DMS53 (cell line): ENCODE results near the gene ACBD6.

Source experiments
- DNase-seq: peaks from one replicate; lab custom pipeline; 2025; lab: John Stamatoyannopoulos, UW

The ACBD6 gene

GRCh38 chr1:180269645-180270529, 232.5 kb downstream of the ACBD6 start:
- peak; percentile 67 for DNase-seq

GRCh38 chr1:180268556-180269075, 233.8 kb downstream of the ACBD6 start:
- DNase-seq, result no peak

GRCh38 chr1:180267761-180268555, 234.4 kb downstream of the ACBD6 start:
- no peak for DNase-seq

- DNase-seq, result no peak
Observed at GRCh38 chr1:180267211-180267561, 235.2 kb downstream of the ACBD6 start.

GRCh38 chr1:180266275-180267210, 235.8 kb downstream of the ACBD6 start:
- DNase-seq, result no peak

GRCh38 chr1:180265871-180266270, 236.5 kb downstream of the ACBD6 start:
- DNase-seq, result no peak

GRCh38 chr1:180265201-180265600, 237.2 kb downstream of the ACBD6 start:
- DNase-seq, result no peak

- no peak for DNase-seq
Observed at GRCh38 chr1:180264595-180264994, 237.8 kb downstream of the ACBD6 start.

GRCh38 chr1:180262628-180263488, 239.5 kb downstream of the ACBD6 start:
- DNase-seq, result no peak

- DNase-seq, result no peak
Observed at GRCh38 chr1:180261524-180262155, 240.7 kb downstream of the ACBD6 start.

GRCh38 chr1:180261030-180261429, 241.3 kb downstream of the ACBD6 start:
- DNase-seq, result no peak

- DNase-seq, result no peak
Observed at GRCh38 chr1:180260541-180260940, 241.8 kb downstream of the ACBD6 start.

GRCh38 chr1:180259431-180260338, 242.7 kb downstream of the ACBD6 start:
- DNase-seq, result no peak

GRCh38 chr1:180258935-180259334, 243.4 kb downstream of the ACBD6 start:
- DNase-seq, result peak; percentile 26

GRCh38 chr1:180258290-180258689, 244.1 kb downstream of the ACBD6 start:
- no peak for DNase-seq

GRCh38 chr1:180257486-180257885, 244.9 kb downstream of the ACBD6 start:
- no peak for DNase-seq

- no peak for DNase-seq
Observed at GRCh38 chr1:180257028-180257386, 245.4 kb downstream of the ACBD6 start.

GRCh38 chr1:180256341-180257027, 245.9 kb downstream of the ACBD6 start:
- DNase-seq, result peak; percentile 45
